Peyer's patch (tissue), 4 donors: ENCODE measurements around the gene DVL2. TPM values are rescaled to one million over a fixed set of nuclear protein-coding genes. Genes with fewer than 3 reads are reported as not detected.
A peak's percentile ranks its signal among the peaks of the same experiment; 100 is the strongest.

Experiments used
- DNase-seq, 3 donors: peaks; one replicate each; pipeline ENCODE4 v3.0.0-alpha.2; 2017 to 2019
- H3K27ac ChIP-seq, 4 donors: fragments of 200-600 bp; sonication (generic); one replicate each; pipeline ENCODE4 v1.5.1; 2016 to 2019
- H3K27me3 ChIP-seq, 2 donors: fragments of 200-600 bp; sonication (generic); one replicate each; pipeline ENCODE4 v1.5.1; 2019
- H3K36me3 ChIP-seq, 3 donors: fragments of 200-600 bp; sonication (generic); one replicate each; pipeline ENCODE4 v1.5.1; 2016 to 2019
- H3K4me1 ChIP-seq, 4 donors: fragments of 200-600 bp; sonication (generic); one replicate each; pipeline ENCODE4 v1.5.1; 2016 to 2019
- H3K4me3 ChIP-seq, 4 donors: fragments of 200-600 bp; sonication (generic); 1 replicate in 3 of 4; 2 replicates in 1 of 4; pipeline ENCODE4 v1.5.1; 2016 to 2019; ENCODE audit warnings: mild to moderate bottlenecking in 1 of 4
- H3K9me3 ChIP-seq, 4 donors: fragments of 200-600 bp; sonication (generic); one replicate each; pipeline ENCODE4 v1.5.1; 2016 to 2019; ENCODE audit warnings: mild to moderate bottlenecking in 1 of 4
- POLR2A ChIP-seq, 2 donors: fragments of 450-650 bp; IDR thresholded peaks; one replicate each; pipeline ENCODE4 v1.5.1; 2017; ENCODE audit warnings: antibody characterized with exemption in 2 of 2, mild to moderate bottlenecking in 2 of 2, moderate library complexity in 2 of 2
- total RNA-seq, 4 donors: library from RNA; depleted of rRNA; stranded (reverse); fragments of >200 nt; gene quantifications; one replicate each; pipeline ENCODE4 v1.1.0, GENCODE V29; 2016
- TF ChIP-seq, protein P1 (sequence below), 6 experiments: fragments of 450-650 bp in 4 of 6; fragments of 200-600 bp in 2 of 6; sonication (generic) in 1 of 6; IDR thresholded peaks; one replicate each; pipeline ENCODE4 v1.5.1; 2017 to 2019; ENCODE audit warnings: antibody characterized with exemption in 6 of 6, mild to moderate bottlenecking in 3 of 6, moderate library complexity in 1 of 6

DVL2 gene
- 10 to 100 TPM; 42.1 to 61.9 (median 50.1) TPM for total RNA-seq

GRCh38 chr17:7234083-7234951 is at the start of gene DVL2:
Gene DVL2 (minus strand): TSS chr17:7234517. CDS start chr17:7234262, 255 bp downstream.
- no peaks in the 10 kb centered on the region for H3K9me3 ChIP-seq
- H3K36me3 ChIP-seq, result peaks cover 0 to 34% (median 0%) of the 10 kb centered on the region in 3 donors
- no peaks in the 10 kb centered on the region for H3K27me3 ChIP-seq
- peak; percentile 96 to 98 (median 98) for DNase-seq
- peaks cover 0 to 41% (median 11%) of the 10 kb centered on the region in 4 donors for H3K4me1 ChIP-seq
- H3K4me3 ChIP-seq, result peak within 1 kb of the TSS; percentile 76 to 91 (median 90)
- TF ChIP-seq POLR2A (IDR thresholded peaks at IDR 0.05), result peak; percentile 73 to 77
- TF ChIP-seq, protein P1, sequence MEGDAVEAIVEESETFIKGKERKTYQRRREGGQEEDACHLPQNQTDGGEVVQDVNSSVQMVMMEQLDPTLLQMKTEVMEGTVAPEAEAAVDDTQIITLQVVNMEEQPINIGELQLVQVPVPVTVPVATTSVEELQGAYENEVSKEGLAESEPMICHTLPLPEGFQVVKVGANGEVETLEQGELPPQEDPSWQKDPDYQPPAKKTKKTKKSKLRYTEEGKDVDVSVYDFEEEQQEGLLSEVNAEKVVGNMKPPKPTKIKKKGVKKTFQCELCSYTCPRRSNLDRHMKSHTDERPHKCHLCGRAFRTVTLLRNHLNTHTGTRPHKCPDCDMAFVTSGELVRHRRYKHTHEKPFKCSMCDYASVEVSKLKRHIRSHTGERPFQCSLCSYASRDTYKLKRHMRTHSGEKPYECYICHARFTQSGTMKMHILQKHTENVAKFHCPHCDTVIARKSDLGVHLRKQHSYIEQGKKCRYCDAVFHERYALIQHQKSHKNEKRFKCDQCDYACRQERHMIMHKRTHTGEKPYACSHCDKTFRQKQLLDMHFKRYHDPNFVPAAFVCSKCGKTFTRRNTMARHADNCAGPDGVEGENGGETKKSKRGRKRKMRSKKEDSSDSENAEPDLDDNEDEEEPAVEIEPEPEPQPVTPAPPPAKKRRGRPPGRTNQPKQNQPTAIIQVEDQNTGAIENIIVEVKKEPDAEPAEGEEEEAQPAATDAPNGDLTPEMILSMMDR (IDR thresholded peaks at IDR 0.05), result peak in 1 of 6 experiments; percentile 18
- peak within 1 kb of the TSS; percentile 74 to 96 (median 90) for H3K27ac ChIP-seq

GRCh38 chr17:7283471-7284216 is 49.3 kb upstream of the DVL2 start:
- Histone ChIP-seq H3K36me3 (no peaks in the 10 kb centered on the region), H3K4me3 (peak overlapping the region in 1 of 4 donors; percentile 61), H3K4me1 (peaks cover 2 to 28% (median 16%) of the 10 kb centered on the region in 4 donors), H3K9me3 (no peaks in the 10 kb centered on the region), H3K27ac (no peak overlapping the region), H3K27me3 (no peaks in the 10 kb centered on the region)
- no peak for DNase-seq
- no peak for TF ChIP-seq POLR2A (IDR thresholded peaks at IDR 0.05)
- TF ChIP-seq, protein P1 (IDR thresholded peaks at IDR 0.05), result no peak

- Histone ChIP-seq H3K4me3 (peak overlapping the region in 2 of 4 donors; percentile 49 to 61), H3K27ac (peak overlapping the region in 3 of 4 donors; percentile 60 to 83 (median 61)), H3K4me1 (peaks cover 2 to 28% (median 16%) of the 10 kb centered on the region in 4 donors)
These were observed 48.5 kb upstream of the DVL2 start for GRCh38 chr17:7282752-7283321.

DNA sequence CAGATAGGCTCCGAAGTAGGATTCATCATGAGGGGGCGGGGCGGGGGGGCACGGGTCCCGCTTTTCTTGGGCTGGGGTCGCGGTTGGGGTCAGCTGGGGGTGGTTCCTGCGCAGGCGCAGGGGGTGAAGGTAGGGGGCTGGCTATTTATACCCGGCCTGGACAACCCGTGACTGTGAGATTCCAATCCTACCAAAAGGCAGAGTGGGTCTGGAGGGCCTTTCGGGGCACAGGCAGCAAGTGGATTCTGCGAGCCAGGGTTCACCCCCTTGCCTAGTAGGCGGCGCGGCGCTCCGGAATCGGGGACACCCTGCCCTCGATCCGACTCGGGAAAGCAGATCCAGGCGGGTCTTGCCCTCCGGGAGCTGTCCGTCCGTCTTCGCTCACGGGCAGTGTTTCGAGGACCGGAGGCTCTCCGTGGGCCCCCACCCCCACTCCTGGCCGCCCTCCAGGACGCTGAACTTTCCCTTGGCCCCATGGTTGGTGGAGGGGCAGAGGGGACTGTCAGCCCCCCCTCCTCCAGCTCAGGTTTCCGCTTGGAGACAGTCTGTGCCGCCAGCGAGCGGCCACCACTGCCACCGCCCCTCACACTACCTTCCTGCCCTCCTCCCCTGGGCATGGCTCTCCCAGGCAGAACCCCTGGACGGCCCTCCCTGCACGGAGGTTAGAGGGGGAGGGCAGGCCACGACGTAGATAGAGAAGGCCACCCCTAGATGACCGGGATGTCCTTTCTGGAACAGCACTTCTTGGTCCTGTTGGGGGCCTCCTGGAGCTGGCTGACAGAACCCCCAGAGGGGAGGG is 47.8 kb upstream of the DVL2 start:
- peak overlapping the region; percentile 25 to 83 (median 60) for H3K27ac ChIP-seq
- peak overlapping the region; percentile 38 to 63 (median 55) for H3K4me3 ChIP-seq
- no peaks in the 10 kb centered on the region for H3K27me3 ChIP-seq
- TF ChIP-seq POLR2A (IDR thresholded peaks at IDR 0.05), result no peak
- TF ChIP-seq, protein P1 (IDR thresholded peaks at IDR 0.05), result no peak
- no peaks in the 10 kb centered on the region for H3K9me3 ChIP-seq
- H3K4me1 ChIP-seq, result peaks cover 2 to 28% (median 16%) of the 10 kb centered on the region in 4 donors
- no peak for DNase-seq
- no peaks in the 10 kb centered on the region for H3K36me3 ChIP-seq

More at GRCh38 chr17:7282752-7283321, 48.5 kb upstream of the DVL2 start:
- Histone ChIP-seq H3K9me3 (no peaks in the 10 kb centered on the region), H3K36me3 (no peaks in the 10 kb centered on the region), H3K27me3 (no peaks in the 10 kb centered on the region)
- TF ChIP-seq, protein P1 (IDR thresholded peaks at IDR 0.05), result peak in 1 of 6 experiments; percentile 5
- no peak for TF ChIP-seq POLR2A (IDR thresholded peaks at IDR 0.05)
- DNase-seq, result no peak
